ENCODE results near the gene UNKL.

The UNKL gene

GRCh38 chr16:1318268-1318545 is 96.3 kb downstream of the UNKL start:
- DNase-seq: no peak

DNA sequence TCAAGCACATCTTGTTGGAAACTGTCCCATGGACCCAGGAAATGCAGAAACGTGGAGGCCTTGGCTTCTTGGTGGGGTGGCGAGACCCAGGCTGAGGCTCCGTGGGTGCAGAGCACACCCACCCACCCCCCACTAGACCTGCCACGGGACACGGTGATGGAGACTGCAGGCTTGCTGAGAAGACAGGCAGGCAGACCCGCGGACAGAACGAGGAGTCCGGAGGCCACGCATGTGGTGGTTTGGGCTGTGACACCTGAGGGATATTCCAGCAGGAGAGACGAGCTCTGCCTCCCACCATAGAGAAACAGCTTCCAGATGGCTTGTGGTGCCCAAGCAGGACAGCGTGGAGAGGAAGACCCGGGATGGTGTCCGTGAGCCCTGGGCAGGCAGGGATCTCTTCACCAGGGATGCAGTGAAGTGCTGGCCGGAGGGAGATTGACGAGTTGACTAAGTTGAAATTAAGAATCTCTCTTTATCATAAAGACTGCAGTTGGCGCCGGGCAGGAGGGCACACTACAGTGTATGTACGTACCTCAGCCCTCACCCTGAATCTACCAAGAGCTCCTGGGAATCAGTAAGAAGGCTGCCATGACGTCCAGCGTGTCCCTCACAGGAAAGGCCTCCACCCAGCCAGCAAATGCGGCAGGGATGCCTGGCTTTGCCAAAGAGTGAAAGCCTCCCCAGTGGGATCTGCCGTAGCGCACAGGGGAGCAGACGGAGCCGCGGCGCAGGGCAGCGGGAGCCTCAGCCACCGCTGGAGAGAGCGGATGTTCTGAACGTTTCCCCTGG is 96.8 kb downstream of the UNKL start:
- no peak for DNase-seq

DNA sequence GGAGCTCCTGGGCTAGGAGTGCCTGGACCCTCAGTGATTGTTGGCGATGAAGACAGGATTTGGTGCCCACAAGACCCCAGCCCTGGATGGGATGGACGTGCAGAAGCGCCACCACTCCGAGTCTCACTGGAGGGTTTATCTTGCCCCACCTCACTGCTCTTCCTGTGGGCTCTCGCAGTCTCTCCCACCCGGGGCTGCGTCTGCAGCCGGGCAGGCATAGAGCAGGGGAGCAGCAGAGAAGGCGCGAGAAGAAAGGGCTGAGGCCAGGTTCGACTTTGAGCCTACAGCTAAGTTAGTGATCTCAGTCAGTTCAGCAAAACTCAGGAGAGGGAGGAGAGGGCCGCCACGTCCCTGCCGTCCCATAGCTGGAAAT is 98.5 kb downstream of the UNKL start:
- DNase-seq: no peak

- no peak for DNase-seq
These were observed 99.1 kb downstream of the UNKL start for GRCh38 chr16:1315081-1316032.

DNA sequence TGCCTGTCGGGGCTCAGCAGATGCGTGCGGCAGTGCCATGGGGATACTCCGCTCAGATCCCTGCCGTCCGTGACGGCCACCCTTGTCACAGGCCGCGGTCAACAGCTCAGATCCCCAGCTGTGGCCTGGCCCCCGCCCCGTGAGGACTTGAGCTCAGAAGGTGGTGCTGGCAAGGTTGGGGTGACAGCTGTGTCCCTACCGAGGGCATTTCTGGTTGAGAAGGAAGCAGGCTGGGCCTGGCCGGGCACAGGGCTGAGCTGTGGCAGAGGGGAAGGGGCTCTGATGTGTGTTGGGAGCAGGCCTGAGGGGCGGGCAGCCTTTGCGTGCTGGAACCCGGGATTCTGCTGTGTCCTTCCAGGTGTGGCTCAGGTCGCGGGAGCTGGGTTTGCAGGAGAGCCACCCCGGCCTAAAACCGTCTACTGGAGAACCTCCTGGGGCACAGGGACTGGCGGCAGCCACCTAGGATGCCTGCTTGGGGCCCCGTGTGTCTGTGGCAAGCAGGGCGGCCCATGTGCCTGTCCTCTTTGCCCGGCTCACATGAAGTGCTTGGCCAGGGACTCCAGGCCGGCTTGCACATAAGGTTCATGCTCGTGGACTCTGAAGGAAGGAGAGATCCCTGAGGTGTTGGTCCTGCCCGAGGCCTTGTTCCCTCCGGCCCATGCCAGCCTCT is 100.0 kb downstream of the UNKL start:
- no peak for DNase-seq

DNA sequence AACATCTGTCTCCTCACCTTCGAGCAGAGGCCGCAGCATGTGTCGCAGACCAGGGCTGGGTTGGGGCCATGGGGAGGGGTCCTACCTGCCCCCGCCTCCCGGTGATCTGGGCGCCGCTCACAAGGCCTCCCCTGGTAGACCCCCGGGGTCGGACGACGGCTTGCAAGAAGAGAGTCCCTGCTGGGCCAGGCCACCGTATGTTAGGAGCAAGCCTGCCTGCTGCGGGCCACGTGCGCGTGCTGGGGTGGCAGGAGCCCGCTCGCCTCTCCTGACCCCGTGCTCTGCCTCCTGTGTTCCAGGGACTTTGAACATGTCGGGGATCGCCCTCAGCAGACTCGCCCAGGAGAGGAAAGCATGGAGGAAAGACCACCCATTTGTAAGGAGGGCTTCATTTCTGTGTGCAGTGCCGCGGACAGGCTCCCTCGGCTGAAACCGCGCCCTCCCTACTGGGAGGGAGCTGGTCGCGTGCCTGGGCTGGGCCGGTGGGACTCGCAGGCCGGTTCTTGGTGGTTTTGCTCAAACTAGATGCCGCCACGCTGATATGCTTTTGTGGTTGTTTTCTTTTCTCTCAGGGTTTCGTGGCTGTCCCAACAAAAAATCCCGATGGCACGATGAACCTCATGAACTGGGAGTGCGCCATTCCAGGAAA is 100.7 kb downstream of the UNKL start:
- no peak for DNase-seq

Data from NCI-H1092 (cell line).